Heart left ventricle (tissue), 16 donors: ENCODE measurements around the gene MRPS14. TPM values are rescaled to one million over a fixed set of nuclear protein-coding genes. Genes with fewer than 3 reads are reported as not detected.
A peak's percentile ranks its signal among the peaks of the same experiment; 100 is the strongest.

Experiments
- ATAC-seq, 4 donors: fragments of 200-7000 bp; cut with Tn5 transposase; one replicate each; pipeline ENCODE4 v1.9.1; 2020 to 2022; ENCODE audit warnings: moderate library complexity in 4 of 4, mild to moderate bottlenecking in 3 of 4, moderate number of reproducible peaks in 1 of 4
- DNase-seq, 5 donors: peaks; one replicate each; pipeline ENCODE4 v3.0.0-alpha.2; 2020
- H3K27ac ChIP-seq, 12 donors: fragments of 200-600 bp; sonication (generic) in 4 of 12; one replicate each; pipeline versions ENCODE4 v1.5.0 to v1.8.0; 2016 to 2022; ENCODE audit warnings: mild to moderate bottlenecking in 2 of 12
- H3K27me3 ChIP-seq, 9 donors: fragments of 200-600 bp; sonication (generic) in 2 of 9; one replicate each; pipeline versions ENCODE4 v1.5.1 to v1.8.0; 2016 to 2022; ENCODE audit warnings: mild to moderate bottlenecking in 3 of 9
- H3K36me3 ChIP-seq, 9 donors: fragments of 200-600 bp; sonication (generic) in 2 of 9; one replicate each; pipeline versions ENCODE4 v1.5.0 to v1.8.0; 2018 to 2022; ENCODE audit warnings: mild to moderate bottlenecking in 2 of 9
- H3K4me1 ChIP-seq, 12 donors: fragments of 200-600 bp; sonication (generic) in 4 of 12; one replicate each; pipeline versions ENCODE4 v1.5.0 to v1.8.0; 2016 to 2022; ENCODE audit warnings: mild to moderate bottlenecking in 3 of 12
- H3K4me3 ChIP-seq, 12 donors: fragments of 200-600 bp; sonication (generic) in 4 of 12; one replicate each; pipeline versions ENCODE4 v1.5.0 to v1.8.0; 2017 to 2022; ENCODE audit warnings: mild to moderate bottlenecking in 9 of 12, moderate library complexity in 4 of 12
- H3K9me3 ChIP-seq, 12 donors: fragments of 200-600 bp; sonication (generic) in 4 of 12; one replicate each; pipeline versions ENCODE4 v1.5.0 to v1.8.0; 2016 to 2022; ENCODE audit warnings: mild to moderate bottlenecking in 1 of 12
- POLR2A ChIP-seq, 2 donors: fragments of 450-650 bp; IDR thresholded peaks; one replicate each; pipeline ENCODE4 v1.6.1; 2017; ENCODE audit warnings: antibody characterized with exemption in 2 of 2, mild to moderate bottlenecking in 2 of 2, moderate library complexity in 2 of 2
- WGBS, 4 donors: extraction: QIAGEN DNeasy Blood & Tissue Kit in 2 of 4; methylation state at CpG; one replicate each; pipeline versions ENCODE4 v1.1.5 to v1.1.7; 2013 to 2018; 5-methylcytosine and 5-hydroxymethylcytosine counted together
- intact Hi-C, 10 donors: fragments of 100-400 bp; cut with DNase I; formaldehyde crosslinking; loops; one replicate each; pipeline versions ENCODE4 v1.11.1 to v1.14.2; 2022
- polyA plus RNA-seq, 2 donors: library from polyadenylated mRNA; stranded (reverse); fragments of 200-250 nt; gene quantifications; one replicate each; pipeline ENCODE4 v1.2.3, GENCODE V29; 2013
- total RNA-seq, 9 donors: library from RNA; depleted of rRNA in 2 of 9; stranded (reverse); fragments of >200 nt in 2 of 9; fragmentation: NEBNext Ultra II Directional in 3 of 9; extraction: Animal tissue kit (Norgen Biotek cat#: 25700) in 3 of 9; gene quantifications; one replicate each; pipeline versions ENCODE4 v1.1.0 to v1.2.4, GENCODE V29; 2016 to 2023
- TF ChIP-seq, protein P1 (sequence below), 12 donors: fragments of 200-600 bp; sonication (generic) in 4 of 12; IDR thresholded peaks; one replicate each; pipeline versions ENCODE4 v1.5.0 to v1.8.0; 2018 to 2022; ENCODE audit warnings: antibody characterized with exemption in 12 of 12, mild to moderate bottlenecking in 5 of 12
- donor health status: ischemic (EF 13 %, LVEDD 7.1; RV severe dilation, severe dysfunction).
- donor health status: healthy with polysubstance abuse.
- donor health status: DM: no; HTN: yes; CAD: no.
- donor health status: DM: no; HTN: no; CAD: no.
- donor health status: ischemic (EF 25% LVEDD 6.9; RV normal size, moderate dysfunction).
- donor health status: ischemic (EF 25% LVEDD 5.7; RV mildly dilated, moderate dysfunction).
- donor health status: healthy.
- donor health status: DM: yes; HTN: yes; CAD: no.
- donor health status: ischemic (EF 35%, LVEDD 5.7; RV mildly dilated, moderate dysfunction).
- donor health status: nonischemic (EF 11% LVEDD 7.7; RV severe dilation, severe dysfunction).
- donor health status: DM: yes; HTN: yes; CAD: no.
- donor health status: PGD.
- donor health status: ischemic (EF 29% LVEDD 5.4; RV normal size, mild dysfunction).
- donor health status: nonischemic (EF 23%, LVEDD 6.1; RV moderate dilation, normal function).

Gene MRPS14
- total and polyA plus RNA-seq, 11 donors = 12.4 to 27.0 (median 22.7) TPM

DNA sequence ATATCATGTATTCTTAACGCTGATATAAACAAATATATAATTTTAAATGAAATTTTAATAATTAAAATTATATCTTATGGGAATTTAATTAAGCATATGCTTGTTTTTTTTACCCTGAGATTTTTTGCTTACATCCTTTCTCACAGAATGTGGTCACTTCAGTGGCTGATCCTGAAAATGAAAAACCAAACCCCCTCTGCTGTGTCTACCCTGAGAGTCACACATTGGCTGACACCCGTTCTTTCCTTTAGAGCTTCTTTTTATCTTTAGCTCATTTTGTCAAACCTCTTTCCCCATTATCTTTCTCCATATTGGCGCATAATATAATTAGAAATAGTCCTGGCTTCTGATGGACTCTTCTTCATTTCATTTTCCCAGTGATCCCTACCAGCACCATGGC, 34.2 kb downstream of the MRPS14 start:
- peak overlapping the region in 4 of 12 donors; percentile 18 to 84 (median 74) for H3K27ac ChIP-seq
- peaks cover 0 to 24% (median 3%) of the 10 kb centered on the region in 12 donors for H3K4me1 ChIP-seq
- TF ChIP-seq, protein P1, sequence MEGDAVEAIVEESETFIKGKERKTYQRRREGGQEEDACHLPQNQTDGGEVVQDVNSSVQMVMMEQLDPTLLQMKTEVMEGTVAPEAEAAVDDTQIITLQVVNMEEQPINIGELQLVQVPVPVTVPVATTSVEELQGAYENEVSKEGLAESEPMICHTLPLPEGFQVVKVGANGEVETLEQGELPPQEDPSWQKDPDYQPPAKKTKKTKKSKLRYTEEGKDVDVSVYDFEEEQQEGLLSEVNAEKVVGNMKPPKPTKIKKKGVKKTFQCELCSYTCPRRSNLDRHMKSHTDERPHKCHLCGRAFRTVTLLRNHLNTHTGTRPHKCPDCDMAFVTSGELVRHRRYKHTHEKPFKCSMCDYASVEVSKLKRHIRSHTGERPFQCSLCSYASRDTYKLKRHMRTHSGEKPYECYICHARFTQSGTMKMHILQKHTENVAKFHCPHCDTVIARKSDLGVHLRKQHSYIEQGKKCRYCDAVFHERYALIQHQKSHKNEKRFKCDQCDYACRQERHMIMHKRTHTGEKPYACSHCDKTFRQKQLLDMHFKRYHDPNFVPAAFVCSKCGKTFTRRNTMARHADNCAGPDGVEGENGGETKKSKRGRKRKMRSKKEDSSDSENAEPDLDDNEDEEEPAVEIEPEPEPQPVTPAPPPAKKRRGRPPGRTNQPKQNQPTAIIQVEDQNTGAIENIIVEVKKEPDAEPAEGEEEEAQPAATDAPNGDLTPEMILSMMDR (IDR thresholded peaks at IDR 0.05) = no peak
- TF ChIP-seq POLR2A (IDR thresholded peaks at IDR 0.05) = no peak
- intact Hi-C loops = loop anchor here in 5 of 10 donors (5.0 to 10.0 kb wide), 4 partner anchors 104 to 734 kb away; no protein-coding TSS in a partner anchor
- 82 to 94% (median 89%) methylated on average over 3 of the region's 3 CpGs for WGBS, 4 donors
- no peaks in the 10 kb centered on the region for H3K9me3 ChIP-seq
- DNase-seq (no peak), ATAC-seq (no peak)
- H3K36me3 ChIP-seq = peaks cover 0 to 32% (median 0%) of the 10 kb centered on the region in 9 donors
- H3K27me3 ChIP-seq = no peaks in the 10 kb centered on the region
- no peak overlapping the region for H3K4me3 ChIP-seq

DNA sequence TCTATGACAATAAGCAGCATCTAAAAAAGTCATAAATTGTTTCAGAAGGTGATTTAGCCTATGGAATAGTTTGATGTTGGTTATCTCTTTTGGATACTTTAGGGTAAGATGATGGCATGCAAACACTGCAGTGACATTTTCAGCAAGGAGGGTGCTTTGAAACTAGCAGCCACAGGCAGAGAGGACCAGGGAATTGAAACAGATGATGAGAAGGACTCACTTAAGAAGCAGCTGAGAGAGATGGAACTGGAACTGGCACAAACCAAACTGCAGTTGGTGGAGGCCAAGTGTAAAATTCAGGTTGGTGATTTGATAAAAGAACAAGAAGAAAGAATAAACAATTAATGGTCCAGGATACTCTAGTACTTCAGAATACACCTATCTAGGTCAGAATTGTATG, 34.7 kb downstream of the MRPS14 start:
- no peak for DNase-seq
- Histone ChIP-seq H3K4me3 (no peak overlapping the region), H3K27ac (no peak overlapping the region), H3K27me3 (no peaks in the 10 kb centered on the region), H3K36me3 (peaks cover 0 to 30% (median 0%) of the 10 kb centered on the region in 9 donors), H3K4me1 (peaks cover 0 to 24% (median 3%) of the 10 kb centered on the region in 12 donors), H3K9me3 (no peaks in the 10 kb centered on the region)
- intact Hi-C loops = loop anchor here in 5 of 10 donors (5.0 to 10.0 kb wide), 4 partner anchors 104 to 734 kb away; no protein-coding TSS in a partner anchor
- TF ChIP-seq, protein P1 (IDR thresholded peaks at IDR 0.05) = no peak
- no peak for TF ChIP-seq POLR2A (IDR thresholded peaks at IDR 0.05)
- ATAC-seq = no peak

GRCh38 chr1:174984952-174985351, 38.3 kb downstream of the MRPS14 start:
- H3K27me3 ChIP-seq = no peaks in the 10 kb centered on the region
- H3K9me3 ChIP-seq = no peaks in the 10 kb centered on the region
- peaks cover 0 to 50% (median 13%) of the 10 kb centered on the region in 9 donors for H3K36me3 ChIP-seq
- H3K27ac ChIP-seq = no peak overlapping the region
- no peak overlapping the region for H3K4me3 ChIP-seq
- intact Hi-C loops = loop anchor here in 7 of 10 donors (5.0 to 10.0 kb wide), 5 partner anchors 100 to 730 kb away; no protein-coding TSS in a partner anchor
- H3K4me1 ChIP-seq = peaks cover 0 to 10% (median 2%) of the 10 kb centered on the region in 12 donors
- ATAC-seq = no peak
- DNase-seq = no peak
- 96 to 99% (median 97%) methylated on average over 4 of the region's 4 CpGs for WGBS, 4 donors
- TF ChIP-seq, protein P1 (IDR thresholded peaks at IDR 0.05) = no peak
- no peak for TF ChIP-seq POLR2A (IDR thresholded peaks at IDR 0.05)

DNA sequence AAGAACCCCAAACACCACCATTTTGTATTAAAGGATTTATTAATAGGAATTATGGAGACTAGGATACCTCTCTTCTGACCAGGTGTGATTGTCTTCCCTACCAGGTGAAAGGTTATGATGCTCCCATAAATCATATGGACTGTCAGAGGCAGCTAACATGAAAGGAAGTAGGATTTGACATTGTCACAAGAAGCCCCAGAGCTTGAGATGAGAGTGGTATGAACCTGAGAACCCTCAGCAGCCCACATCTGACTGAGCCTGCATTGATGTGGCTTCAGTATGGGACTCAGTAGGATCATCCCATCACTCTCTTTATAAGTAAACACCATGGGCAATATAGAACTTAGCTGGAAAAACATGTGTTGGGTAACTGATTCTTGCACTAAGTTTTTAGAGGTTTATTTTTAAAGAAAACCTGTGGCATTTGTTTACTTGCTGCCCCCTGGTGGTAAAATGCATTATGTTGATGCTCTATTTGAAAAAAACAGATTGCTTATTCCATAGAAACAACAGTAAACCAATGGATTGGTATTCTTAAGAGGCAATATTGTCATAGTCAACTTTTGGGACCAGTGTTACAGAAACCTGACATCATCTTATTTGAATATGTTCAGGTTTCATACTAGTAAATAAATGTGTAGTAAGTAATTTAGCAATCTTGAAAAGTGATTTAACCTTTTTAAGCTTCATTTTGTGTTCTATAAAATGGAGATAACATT, 40.1 kb downstream of the MRPS14 start:
- no peak for TF ChIP-seq POLR2A (IDR thresholded peaks at IDR 0.05)
- TF ChIP-seq, protein P1 (IDR thresholded peaks at IDR 0.05) = peak; percentile 43 to 79 (median 69)
- H3K27ac ChIP-seq = no peak overlapping the region
- peaks cover 0 to 68% (median 20%) of the 10 kb centered on the region in 9 donors for H3K36me3 ChIP-seq
- ATAC-seq = no peak
- H3K27me3 ChIP-seq = no peaks in the 10 kb centered on the region
- H3K9me3 ChIP-seq = no peaks in the 10 kb centered on the region
- no peak for DNase-seq
- intact Hi-C loops = loop anchor here in 7 of 10 donors (2.0 to 10.0 kb wide), 7 partner anchors 98 to 728 kb away; no protein-coding TSS in a partner anchor
- no peaks in the 10 kb centered on the region for H3K4me1 ChIP-seq
- no peak overlapping the region for H3K4me3 ChIP-seq
